HG03457 (cell line): ENCODE data around the gene SYT7.
"Not testable (repeated sequence)": the region's sequence is repeated elsewhere in the genome, so short reads cannot be mapped to it uniquely, and the experiment has no call there.

ENCODE experiments used
- ATAC-seq: cut with Tn5 transposase; IDR thresholded peaks from one replicate; pipeline ENCODE4 v1.9.1; 2021; ENCODE audit warnings: moderate number of reproducible peaks; ENCODE audit not compliant: unreplicated experiment

The SYT7 gene

DNA sequence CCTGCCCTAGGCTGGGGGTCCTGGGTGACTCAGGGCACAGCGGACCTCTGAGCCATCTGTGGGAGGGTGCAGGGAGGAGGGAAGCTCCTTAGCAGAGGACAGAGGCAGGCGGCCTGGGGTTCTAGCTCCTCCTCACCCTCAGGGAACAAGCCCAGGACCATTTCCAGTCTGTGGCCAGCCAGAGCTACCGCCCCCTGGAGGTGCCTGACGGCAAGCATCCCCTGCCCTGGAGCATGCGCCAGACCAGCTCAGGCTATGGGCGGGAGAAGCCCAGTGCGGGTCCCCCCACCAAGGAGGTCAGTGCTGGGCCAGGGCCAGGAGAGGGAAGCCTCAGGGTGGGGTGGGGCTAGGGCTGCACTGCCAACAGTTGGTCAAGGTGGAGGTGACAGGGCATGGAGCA lies 98.4 kb downstream of the SYT7 start:
- ATAC-seq: no peak

- ATAC-seq: no peak
These were observed 99.1 kb downstream of the SYT7 start for GRCh38 chr11:61481806-61482205.

- ATAC-seq: no peak
These were observed 99.9 kb downstream of the SYT7 start for GRCh38 chr11:61480994-61481335.

DNA sequence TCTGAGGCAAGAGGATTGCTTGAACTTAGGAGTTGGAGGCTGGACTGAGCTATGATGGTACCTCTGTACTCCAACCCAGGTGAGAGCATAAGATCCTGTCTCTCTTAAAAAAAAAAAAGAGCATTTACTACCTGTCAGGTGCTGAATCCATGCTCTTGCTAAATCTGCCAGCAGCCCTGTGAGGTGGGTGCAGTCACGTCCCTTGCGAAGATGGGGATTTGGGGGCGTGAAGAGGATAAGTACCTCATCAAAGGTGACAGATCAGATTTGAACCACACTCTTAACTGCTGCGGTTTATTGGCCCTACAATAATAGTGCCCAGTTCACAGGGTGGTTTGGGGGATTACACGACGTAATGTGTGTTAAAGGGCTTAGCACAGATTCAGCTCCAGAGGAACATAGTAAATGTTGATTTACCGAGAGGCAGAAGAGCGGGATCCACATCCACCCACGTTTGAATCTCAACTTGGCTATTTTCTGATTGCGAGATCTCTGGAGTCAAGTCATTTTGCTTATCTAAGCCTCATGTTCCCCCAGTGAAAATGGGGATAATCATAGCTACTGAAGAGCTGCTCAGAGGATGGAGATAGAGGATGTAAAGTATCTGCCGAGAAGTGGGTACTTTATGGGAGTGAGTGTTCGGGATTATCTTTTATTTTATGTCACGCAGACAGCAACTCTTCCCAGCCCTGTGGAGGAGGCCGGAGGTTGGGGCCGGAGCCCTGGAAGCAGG lies 100.4 kb downstream of the SYT7 start:
- no peak for ATAC-seq

GRCh38 chr11:61479360-61480058 lies 101.4 kb downstream of the SYT7 start:
- not testable (repeated sequence) for ATAC-seq

- no peak for ATAC-seq
These were observed 103.1 kb downstream of the SYT7 start for GRCh38 chr11:61477727-61478148.

DNA sequence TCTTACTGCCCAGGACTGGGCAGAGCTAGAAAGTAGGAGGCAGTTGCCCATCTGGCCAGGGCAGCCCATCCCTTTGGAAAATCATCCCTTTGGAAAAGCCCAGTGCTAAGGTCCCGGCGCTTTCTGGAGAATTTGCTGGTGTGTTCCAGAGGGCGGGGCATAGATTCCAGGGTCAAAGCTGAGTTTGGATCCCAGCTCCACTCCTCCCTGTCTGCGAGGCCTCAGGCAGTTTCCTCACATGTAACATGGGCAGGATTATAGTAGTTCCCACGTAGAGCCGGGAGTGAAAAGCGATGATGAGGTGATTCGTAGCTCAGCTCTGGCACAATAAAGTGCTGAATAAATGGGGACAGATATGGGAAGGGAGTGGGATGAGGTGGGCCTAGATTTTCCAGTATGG lies 103.8 kb downstream of the SYT7 start:
- no peak for ATAC-seq

DNA sequence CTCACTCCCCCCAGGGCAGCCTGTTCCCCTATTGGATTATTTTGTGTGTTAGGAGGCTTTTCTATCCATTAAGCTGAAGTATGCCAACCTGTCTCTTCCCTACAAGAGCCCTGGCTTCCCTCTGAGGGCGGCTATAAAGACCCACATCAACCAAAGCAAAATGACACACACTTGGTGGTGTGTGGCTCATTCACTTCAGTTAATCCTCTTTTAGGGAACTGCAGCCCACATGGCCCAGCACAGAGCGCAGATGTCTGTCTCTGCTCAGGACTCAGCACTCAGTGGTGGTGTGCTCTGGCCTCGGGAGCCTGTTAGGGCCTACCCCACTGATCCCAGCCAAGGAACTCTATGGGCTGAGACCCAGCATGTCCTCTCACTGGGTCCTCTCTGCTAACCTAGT lies 104.5 kb downstream of the SYT7 start:
- no peak for ATAC-seq

- no peak for ATAC-seq
These were observed 105.4 kb downstream of the SYT7 start for GRCh38 chr11:61475433-61475832.

DNA sequence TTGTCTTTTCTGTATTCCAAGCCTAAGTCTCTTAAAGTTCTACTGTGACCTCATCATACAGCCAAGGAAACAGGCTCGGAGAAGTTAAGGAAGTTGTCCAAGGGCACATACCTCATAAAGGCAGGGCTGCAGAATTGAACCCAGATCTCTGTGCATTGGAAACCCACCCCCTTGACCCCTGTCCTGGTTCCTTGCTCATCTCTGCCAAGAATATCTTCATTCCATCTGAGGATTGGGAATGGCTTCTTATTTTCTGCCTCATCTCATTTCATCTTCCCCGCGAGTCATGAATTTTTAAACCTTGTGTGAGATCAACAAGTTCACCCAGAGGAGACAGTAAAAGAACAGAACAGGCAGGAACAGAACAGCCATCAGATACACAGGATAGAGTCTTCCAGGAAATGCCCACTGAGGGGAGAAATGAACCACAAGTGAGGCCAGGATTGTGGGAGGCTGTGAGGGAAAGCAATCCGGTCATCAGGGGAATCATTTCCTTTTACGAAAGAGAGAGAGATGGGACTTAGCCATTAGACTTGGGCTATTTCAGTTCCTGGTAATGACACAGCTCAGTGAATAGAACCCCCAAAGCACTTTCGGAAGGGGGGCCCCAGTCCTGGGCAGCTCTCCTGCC lies 106.7 kb downstream of the SYT7 start:
- ATAC-seq: no peak

- ATAC-seq: no peak
These were observed 107.4 kb downstream of the SYT7 start for GRCh38 chr11:61473370-61474012.

- ATAC-seq: no peak
These were observed 108.0 kb downstream of the SYT7 start for GRCh38 chr11:61472868-61473267.

DNA sequence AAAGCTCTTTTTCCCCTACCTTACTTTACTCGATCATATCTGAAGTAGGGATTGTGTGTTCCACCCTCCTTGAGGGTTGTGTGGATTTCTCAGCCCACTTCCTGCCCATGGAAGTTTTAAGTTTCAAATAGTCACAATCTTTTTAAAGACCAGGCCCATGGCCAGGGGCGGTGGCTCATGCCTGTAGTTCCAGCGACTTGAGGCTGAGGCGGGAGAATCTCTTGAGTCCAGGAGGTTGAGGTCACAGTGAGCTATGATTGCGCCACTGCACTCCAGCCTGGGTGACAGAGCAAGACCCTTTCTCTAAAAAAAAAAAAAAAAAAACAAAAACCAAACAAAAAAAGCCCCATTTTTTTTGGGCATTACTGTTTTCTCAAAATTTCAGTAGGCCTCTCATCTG lies 108.6 kb downstream of the SYT7 start:
- ATAC-seq: no peak

- ATAC-seq: no peak
These were observed 112.9 kb downstream of the SYT7 start for GRCh38 chr11:61468002-61468401.

- ATAC-seq: not testable (repeated sequence)
These were observed 113.3 kb downstream of the SYT7 start for GRCh38 chr11:61467602-61468001.
